Measurements from ENCODE around the gene NME1. TPM values are rescaled to one million over a fixed set of nuclear protein-coding genes. Genes with fewer than 3 reads are reported as not detected.
A peak's percentile ranks its signal among the peaks of the same experiment; 100 is the strongest.

The NME1 gene
- total and polyA plus RNA-seq, 9 of the 15 experiments (the other 6 are each of a cell fraction or from before 2014, with no cell fraction given), result 449 to 1,588 (median 604) TPM

DNA sequence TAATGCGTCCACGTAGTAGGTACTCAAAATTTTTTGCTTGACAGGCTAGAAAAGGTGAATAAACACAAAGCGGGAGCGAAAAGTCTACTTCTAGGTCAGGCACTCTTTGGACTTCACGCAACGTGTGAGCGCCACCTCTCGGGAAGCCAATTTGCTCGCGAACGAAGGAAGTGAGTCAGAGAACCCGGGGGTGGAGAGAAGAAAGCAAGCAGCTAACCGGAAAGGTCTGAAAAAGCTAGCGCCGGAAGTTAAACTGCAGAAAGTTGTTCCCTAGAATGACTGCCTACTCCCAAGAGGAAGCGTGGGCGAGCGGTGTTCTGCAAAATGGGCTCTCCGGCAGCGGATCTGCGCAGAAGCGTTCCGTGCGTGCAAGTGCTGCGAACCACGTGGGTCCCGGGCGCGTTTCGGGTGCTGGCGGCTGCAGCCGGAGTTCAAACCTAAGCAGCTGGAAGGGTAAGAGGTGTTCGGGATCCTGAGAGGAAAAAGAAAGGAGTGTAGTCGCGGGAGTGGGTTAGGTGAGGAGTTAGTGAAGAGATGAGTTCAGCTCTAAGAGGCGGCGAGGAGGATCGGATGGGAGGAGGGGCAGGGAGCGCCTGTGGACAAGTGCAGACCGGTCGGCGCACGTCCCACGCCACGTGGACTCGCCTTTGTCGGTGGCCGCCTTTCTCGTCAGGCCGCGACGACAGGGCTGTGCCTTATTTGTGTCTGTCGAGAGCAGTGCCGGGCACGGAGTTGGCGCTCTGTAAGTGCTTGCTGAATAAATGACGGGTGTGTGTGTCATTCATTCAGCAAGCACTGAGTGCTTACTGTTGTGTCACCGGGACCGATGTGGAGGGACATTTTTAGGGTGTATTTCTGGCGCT, at the start of gene NME1 (continued):
- TF ChIP-seq, protein P1, sequence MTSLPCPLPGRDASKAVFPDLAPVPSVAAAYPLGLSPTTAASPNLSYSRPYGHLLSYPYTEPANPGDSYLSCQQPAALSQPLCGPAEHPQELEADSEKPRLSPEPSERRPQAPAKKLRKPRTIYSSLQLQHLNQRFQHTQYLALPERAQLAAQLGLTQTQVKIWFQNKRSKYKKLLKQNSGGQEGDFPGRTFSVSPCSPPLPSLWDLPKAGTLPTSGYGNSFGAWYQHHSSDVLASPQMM (CRISPR knock-in tag; IDR thresholded peaks at IDR 0.05), result no peak
- TF ChIP-seq, protein P2, sequence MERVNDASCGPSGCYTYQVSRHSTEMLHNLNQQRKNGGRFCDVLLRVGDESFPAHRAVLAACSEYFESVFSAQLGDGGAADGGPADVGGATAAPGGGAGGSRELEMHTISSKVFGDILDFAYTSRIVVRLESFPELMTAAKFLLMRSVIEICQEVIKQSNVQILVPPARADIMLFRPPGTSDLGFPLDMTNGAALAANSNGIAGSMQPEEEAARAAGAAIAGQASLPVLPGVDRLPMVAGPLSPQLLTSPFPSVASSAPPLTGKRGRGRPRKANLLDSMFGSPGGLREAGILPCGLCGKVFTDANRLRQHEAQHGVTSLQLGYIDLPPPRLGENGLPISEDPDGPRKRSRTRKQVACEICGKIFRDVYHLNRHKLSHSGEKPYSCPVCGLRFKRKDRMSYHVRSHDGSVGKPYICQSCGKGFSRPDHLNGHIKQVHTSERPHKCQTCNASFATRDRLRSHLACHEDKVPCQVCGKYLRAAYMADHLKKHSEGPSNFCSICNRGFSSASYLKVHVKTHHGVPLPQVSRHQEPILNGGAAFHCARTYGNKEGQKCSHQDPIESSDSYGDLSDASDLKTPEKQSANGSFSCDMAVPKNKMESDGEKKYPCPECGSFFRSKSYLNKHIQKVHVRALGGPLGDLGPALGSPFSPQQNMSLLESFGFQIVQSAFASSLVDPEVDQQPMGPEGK (CRISPR knock-in tag; IDR thresholded peaks at IDR 0.05; ENCODE audit: borderline replicate concordance), result peak; percentile 35; the same call in 1 of the 2 replicates
- TF ChIP-seq SIN3B (IDR thresholded peaks at IDR 0.05; ENCODE audit: low read depth) (peak; percentile 82), PHF8 (IDR thresholded peaks at IDR 0.05; ENCODE audit: borderline replicate concordance, low read length) (peak; percentile 89), CEBPG (CRISPR knock-in tag; IDR thresholded peaks at IDR 0.05) (peak; percentile 36; the same call in 1 of the 2 replicates), CEBPG (tag; conservative IDR thresholded peaks at IDR 0.05 in 1 of 2, IDR thresholded peaks at IDR 0.05 in 1 of 2) (no peak), PRMT5 (CRISPR knock-in tag; IDR thresholded peaks at IDR 0.05) (no peak), TAF15 (IDR thresholded peaks at IDR 0.05; ENCODE audit: low read depth, low read length) (no peak), RBM34 (IDR thresholded peaks at IDR 0.05; ENCODE audit: borderline replicate concordance, insufficient read depth, low read length) (no peak), ZNF696 (CRISPR knock-in tag; conservative IDR thresholded peaks at IDR 0.05) (no peak), BRCA1 (IDR thresholded peaks at IDR 0.05) (no peak), BRCA1 (CRISPR knock-in tag; IDR thresholded peaks at IDR 0.05) (no peak), ZNF146 (CRISPR knock-in tag; IDR thresholded peaks at IDR 0.05; ENCODE audit: unreplicated experiment) (no peak), THRAP3 (IDR thresholded peaks at IDR 0.05; ENCODE audit: borderline replicate concordance) (peak; percentile 91; the same call in 1 of the 2 replicates), ESRRA (IDR thresholded peaks at IDR 0.05; ENCODE audit: borderline replicate concordance, low read depth) (peak; percentile 79), PHB (CRISPR knock-in tag; IDR thresholded peaks at IDR 0.05) (no peak), IRF1 (CRISPR knock-in tag; IDR thresholded peaks at IDR 0.05; ENCODE audit: borderline replicate concordance) (no peak)
- TF ChIP-seq, protein P3, sequence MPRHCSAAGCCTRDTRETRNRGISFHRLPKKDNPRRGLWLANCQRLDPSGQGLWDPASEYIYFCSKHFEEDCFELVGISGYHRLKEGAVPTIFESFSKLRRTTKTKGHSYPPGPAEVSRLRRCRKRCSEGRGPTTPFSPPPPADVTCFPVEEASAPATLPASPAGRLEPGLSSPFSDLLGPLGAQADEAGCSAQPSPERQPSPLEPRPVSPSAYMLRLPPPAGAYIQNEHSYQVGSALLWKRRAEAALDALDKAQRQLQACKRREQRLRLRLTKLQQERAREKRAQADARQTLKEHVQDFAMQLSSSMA (CRISPR knock-in tag; IDR thresholded peaks at IDR 0.05), result peak; percentile 66; the same call in 1 of the 2 replicates
- TF ChIP-seq, protein P4, sequence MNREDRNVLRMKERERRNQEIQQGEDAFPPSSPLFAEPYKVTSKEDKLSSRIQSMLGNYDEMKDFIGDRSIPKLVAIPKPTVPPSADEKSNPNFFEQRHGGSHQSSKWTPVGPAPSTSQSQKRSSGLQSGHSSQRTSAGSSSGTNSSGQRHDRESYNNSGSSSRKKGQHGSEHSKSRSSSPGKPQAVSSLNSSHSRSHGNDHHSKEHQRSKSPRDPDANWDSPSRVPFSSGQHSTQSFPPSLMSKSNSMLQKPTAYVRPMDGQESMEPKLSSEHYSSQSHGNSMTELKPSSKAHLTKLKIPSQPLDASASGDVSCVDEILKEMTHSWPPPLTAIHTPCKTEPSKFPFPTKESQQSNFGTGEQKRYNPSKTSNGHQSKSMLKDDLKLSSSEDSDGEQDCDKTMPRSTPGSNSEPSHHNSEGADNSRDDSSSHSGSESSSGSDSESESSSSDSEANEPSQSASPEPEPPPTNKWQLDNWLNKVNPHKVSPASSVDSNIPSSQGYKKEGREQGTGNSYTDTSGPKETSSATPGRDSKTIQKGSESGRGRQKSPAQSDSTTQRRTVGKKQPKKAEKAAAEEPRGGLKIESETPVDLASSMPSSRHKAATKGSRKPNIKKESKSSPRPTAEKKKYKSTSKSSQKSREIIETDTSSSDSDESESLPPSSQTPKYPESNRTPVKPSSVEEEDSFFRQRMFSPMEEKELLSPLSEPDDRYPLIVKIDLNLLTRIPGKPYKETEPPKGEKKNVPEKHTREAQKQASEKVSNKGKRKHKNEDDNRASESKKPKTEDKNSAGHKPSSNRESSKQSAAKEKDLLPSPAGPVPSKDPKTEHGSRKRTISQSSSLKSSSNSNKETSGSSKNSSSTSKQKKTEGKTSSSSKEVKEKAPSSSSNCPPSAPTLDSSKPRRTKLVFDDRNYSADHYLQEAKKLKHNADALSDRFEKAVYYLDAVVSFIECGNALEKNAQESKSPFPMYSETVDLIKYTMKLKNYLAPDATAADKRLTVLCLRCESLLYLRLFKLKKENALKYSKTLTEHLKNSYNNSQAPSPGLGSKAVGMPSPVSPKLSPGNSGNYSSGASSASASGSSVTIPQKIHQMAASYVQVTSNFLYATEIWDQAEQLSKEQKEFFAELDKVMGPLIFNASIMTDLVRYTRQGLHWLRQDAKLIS (CRISPR knock-in tag; IDR thresholded peaks at IDR 0.05), result peak; percentile 92; the same call in 1 of the 2 replicates

All from K562 (cell line).